Germinal center (tissue), 1 donor: ENCODE data around the gene HCST.
"Not testable (repeated sequence)": the region's sequence is repeated elsewhere in the genome, so short reads cannot be mapped to it uniquely, and the experiment has no call there.

Experiments
- DNase-seq: peaks from one replicate; pipeline ENCODE4 v3.0.0; 2012; ENCODE audit warnings: mixed read lengths, low spot score

The HCST gene

DNA sequence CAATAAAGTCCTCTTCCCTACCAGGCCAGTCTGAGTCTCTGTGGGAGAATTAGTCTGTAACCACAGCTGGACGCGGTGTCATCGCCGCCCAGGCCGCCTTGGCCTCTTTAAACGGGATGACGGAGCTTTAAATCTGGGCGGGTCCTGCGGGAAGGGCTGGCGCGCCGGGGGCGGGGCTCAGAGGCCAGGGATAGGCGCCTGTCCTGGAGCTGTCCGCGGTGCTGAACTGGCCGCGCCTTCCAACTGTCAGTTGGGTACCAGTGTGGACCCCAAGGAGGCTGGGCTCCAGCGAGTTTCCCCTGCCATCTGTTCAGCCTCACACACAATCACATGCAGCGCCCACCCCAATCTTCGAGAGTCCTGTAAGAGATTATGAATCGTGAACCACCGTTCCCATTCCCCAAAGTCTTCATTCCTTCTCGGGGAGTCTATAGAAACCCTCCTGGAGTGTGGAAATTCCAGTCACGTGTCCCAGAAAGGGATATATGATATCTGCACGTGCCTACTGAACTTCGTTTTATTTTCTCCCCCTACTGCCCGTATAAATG, 22.5 kb upstream of the HCST start:
- peak; percentile 72 for DNase-seq

DNA sequence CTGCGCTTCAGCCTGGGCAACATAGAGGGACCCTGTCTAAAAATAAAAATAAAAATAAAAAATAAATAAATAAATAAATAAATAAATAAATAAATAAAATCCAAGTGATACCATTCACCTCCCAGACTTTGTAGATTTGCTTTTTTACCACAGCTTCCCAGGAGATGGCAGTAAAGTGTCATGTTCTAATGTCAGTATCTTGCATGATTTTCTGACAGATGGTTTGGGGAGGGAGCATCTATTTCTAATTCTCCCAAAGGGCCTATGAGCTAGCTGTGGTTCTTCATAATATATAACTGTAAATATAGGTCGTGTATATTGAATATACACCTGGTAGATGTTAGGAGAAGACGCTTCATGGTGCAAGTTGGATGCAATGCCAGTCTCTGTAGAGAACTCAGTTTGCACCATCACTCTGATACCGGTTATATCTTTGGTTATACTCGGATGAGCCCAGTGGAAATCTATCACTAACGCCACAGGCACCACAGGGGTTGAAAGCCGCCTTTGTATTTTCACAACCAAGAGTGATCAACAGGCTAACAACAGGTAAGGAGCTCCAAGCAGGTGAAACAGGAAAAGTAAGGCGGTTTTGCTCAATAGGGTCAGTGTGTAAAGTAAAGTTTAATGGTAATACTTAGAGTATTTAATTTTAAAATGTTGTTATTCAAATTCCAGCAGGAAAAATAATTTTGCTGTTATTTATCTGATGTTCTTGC, 20.1 kb upstream of the HCST start:
- peak; percentile 69 for DNase-seq

DNA sequence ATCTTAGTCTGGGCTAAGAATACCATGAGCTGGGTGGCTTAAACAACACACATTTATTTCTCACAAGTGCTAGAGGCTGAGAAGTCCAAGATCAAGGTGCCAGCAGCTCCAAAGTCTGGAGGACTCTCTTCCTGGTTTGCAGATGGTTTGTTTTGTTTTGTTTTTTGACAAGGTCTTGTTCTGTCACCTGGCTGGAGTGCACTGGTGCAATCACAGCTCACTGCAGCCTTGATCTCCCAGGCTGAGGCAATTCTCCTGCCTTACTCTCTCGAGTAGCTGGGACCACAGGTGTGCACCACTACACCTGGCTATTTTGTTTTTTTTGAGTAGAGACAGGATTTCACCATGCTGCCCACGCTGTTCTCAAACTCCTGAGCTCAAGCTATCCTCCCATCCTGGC, 18.4 kb upstream of the HCST start:
- no peak for DNase-seq

DNA sequence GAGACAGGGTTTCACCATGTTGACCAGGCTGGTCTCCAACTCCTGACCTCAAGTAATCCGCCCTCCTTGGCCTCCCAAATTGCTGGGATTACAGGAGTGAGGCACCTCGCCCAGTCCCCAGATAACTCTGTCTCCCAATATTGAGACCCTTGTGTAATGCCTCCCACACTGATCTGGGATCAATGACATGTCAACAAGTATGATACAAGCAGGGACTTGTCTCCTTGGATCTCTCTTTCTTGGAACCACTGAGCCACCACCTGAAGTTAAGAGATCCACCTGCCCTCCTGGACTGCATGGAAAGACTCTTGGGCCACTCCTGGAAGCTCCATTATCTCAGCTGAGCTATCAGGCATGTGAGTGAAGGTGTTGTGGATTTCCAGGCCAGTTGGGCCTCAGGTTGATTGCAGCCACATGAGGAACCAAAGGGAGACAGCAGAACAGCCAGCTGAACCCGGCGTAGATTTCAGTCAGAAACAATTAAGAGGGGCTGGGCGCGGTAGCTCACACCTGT, 17.0 kb upstream of the HCST start:
- DNase-seq = no peak

DNA sequence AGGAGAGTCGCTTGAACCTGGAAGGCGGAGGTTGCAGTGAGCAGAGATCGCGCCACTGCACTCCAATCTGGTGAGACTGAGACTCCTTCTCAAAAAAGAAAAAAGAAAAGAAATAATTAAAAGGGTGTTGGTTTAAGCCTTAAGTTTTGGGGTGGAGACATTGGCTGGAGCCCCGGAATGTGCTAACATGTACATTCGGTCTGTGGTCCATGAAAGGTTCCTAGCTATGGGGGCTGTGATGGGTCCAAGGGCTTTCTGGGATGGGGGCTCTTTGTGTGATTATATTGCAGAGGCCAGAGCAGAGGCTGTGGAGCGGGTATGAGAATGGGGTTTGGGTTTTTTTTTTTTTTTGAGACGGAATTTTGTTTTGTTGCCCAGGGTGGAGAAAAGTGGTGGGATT, 16.4 kb upstream of the HCST start:
- no peak for DNase-seq

DNA sequence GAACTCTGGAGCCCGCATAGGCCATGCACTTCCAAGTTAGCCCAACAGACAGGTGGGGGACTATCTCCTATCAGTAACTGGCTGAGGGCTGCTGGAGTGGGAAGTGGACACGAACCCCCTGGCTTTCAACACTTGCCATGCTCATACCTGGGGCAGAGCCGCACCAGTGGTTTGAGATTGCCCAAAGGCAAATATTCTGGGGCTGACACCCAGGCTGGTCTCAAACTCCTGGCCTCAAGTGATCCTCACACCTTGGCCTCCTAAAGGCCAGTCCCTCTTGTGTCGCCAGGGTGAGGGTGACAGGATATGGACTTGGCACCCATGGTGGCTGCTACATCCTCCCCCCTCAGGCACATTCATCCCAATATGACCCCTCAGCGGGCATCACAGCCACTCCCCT, 15.1 kb upstream of the HCST start:
- no peak for DNase-seq

DNA sequence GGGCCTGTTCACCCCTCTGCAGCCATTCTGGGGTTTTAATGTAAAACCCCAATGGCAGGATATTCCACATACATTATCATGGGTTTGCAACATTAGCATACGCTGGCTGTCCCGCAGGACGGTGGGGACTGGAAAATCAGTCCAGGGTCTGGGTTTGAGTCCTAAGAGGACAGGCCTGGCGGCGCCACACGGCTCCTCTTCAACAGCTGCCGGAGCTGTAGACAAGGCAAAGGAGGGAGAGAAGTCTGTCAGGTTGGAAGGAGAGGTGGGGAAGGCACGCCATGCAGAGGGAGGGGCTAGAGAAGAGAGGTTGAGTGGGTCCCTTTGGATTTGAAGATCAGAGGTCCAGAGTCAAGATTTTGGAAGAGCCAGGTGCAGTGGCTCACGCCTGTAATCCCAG, 13.9 kb upstream of the HCST start:
- DNase-seq = no peak

DNA sequence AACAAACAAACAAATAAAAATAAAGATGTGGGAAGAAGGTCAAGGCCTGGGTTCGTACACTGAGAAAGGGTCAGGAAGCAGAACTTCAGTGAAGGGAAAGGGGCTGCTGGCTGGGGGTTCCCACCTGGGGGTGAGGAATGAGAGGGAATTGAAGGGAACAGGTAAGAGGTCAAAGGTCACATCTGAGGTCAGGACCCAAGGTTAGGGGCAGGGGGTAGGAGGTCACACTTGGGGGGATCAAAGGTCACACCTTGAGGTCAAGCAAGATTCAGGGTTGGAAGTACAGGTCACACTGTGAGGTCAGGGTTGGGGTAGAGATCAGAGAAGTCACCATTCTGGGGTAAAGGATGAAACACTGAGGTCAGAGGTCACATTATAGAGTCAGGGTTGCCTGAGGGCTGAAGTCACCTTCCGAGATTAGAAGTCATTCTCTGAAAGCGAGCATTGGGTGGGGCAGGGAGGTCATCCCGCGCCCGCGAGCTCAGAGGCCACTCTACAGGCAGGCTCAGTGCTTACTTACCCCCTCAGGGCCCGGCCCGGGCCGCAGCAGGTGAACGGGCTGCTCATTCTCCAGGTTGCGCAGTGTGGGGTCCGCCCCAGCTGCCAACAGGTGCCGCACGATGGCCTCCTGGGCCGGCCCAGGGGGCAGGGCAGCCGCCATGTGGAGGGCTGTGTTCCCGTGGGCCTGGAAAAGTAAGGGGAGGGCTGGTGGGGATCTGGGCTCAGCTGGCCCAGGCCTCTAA, 12.8 kb upstream of the HCST start:
- no peak for DNase-seq

DNA sequence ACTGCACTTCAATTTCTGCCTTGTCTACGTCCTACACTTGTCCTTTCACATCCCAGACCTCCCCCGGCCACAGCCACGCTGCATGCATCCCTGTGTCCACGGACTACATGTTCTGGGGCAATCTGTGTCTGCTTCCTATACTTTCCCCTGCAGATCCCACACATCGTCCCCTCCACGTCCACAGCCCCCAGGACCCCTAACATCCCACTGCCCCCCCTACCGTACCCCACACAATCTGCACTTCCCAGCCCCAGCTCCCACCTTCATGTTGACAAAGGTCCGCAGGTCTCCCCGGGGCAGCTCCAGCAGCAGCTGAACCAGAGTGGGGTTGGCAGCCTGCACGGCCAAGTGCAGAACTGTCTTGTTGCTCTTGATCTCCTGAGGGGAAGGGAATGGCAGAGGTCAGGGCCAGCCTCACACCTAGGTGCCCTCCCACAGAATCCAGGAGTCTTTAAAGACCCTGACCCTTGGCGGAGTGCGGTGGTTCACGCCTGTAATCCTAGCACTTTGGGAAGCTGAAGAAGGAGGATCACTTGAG, 12.1 kb upstream of the HCST start:
- DNase-seq = no peak

DNA sequence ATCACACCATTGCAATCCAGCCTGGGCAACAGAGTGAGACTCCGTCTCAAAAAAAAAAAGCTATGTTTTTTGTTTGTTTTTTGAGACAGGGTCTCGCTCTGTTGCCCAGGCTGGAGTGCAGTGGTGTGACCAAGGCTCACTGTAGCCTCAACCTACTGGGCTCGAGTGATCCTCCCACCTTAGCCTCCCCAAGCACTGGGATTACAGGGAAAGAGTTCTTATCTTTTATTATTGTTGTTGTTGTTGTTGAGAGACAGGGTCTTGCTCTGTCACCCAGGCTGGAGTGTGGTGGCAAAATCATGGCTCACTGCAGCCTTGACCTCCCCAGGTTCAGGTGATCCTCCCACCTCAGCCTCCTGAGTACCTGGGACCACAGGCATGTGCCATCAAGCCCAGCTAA, 10.5 kb upstream of the HCST start:
- not testable (repeated sequence) for DNase-seq

DNA sequence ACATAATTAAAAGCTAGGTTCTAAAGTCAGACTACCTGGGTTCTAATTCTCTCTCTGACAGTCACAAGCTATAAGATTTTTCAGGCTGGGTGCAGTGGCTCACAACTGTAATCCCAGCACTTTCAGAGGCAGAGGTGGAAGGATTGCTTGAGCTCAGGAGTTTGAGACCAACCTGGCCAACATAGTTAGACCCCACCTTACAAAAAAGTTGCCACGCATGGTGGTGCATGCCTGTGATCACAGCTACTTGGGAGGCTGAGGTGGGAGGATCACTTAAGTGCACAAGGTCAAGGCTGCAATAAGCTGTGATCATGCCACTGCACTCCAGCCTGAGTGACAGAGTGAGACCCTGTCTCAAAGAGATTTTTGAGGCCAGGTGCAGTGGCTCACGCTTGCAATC, 8.0 kb upstream of the HCST start:
- no peak for DNase-seq

DNA sequence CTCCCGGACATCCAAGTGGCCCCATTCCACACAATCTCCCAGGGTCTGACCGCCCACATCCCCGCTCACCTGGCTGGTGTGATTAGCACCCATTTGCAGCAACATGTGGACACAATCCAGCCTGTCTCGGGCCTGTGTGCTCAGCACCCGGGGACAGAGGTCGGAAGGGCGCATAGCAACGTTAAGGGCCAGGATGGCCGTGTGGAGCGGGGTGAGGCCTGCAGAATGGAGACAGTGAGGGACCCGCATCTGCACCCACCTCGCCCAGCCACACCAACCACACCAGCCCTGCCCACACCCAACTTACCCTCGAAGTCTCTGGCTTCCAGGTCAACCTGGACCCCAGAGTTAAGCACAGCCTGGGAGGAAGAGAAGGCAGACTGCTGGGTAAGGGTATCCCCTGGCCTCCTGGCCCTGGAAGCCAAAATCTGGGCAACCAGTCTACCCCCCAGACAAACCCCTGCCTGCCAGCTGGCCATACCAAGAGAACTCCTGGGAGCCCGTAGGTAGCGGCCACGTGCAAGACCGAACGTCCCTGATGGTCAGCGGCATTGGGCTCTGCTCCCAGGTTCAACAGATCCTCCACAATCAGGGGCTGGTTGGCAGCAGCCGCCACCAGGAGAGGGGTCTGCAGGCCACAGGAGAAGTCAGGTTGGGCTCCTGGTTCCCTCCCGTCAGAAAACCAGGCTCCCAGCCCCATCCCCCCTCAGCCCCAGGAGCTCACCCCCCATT, 6.3 kb upstream of the HCST start:
- no peak for DNase-seq

DNA sequence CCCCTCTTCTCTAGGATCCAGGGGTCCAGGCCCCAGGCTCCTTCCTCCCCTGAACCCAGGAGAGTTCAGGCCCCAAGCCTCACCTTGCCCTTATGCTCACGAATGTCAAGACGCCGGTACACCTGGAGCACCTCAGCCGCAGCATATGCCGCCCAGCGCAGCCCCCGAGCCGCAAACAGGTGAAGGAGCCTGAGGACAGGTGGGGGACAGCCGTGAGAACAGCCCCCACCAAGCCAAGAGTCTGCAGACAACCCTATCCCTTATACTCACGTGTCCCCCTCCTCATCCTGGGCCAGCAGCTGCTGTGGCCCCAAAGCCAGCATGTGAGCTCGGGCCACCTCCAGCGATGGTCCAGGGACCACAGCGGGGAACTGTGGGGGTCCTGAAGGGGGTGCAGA, 5.7 kb upstream of the HCST start:
- no peak for DNase-seq

DNA sequence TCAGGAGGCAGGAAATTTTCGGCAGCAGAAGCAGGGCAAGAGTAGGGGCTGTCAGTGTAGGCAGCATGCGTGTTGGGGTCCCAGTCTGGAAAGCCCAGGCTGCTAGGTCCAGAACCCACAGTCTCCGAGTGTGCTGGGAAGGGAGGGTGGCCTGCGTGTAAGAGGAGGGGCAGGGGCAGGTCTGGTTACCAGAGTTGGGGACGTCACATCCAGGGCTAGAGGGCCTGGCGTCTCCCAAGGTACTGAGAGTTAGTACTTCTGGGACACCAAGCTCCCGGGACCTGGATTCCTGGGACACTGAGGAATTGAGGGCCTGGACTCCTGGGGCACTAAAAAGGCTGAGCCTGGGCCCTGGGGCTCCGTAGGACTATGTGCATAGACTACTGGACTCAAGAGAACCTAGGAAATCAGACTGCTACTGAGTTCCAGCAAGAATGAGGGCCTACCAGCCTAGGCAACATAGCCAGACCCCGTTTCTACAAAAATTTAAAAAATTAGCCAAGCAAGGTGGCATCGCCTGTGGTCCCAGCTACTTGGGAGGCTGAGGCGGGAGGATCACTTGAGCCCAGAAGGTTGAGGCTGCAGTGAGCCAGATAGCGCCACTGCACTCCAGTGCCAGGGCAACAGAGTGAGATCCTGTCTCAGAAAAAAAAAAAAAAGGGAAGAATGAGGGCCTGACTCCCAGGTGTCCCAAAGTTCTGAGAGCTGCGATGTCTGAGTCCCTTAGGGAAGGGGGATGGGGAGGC, 4.5 kb upstream of the HCST start:
- no peak for DNase-seq

DNA sequence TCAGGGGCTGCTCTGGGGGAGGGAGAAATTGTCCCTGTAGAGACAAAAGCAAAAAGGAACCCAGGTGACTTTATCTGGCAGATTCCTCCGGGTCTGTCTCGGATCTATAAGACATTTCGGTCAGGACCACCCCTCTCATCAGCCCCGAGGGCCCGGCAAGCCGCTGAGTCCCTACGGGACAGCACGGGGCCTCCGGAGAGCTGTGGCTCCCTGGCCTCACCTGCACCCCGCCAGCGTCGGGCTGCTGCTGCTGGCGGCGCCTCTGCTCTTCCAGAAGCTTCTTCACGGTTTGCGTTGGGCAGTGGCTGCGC, 3.9 kb upstream of the HCST start:
- DNase-seq = no peak

DNA sequence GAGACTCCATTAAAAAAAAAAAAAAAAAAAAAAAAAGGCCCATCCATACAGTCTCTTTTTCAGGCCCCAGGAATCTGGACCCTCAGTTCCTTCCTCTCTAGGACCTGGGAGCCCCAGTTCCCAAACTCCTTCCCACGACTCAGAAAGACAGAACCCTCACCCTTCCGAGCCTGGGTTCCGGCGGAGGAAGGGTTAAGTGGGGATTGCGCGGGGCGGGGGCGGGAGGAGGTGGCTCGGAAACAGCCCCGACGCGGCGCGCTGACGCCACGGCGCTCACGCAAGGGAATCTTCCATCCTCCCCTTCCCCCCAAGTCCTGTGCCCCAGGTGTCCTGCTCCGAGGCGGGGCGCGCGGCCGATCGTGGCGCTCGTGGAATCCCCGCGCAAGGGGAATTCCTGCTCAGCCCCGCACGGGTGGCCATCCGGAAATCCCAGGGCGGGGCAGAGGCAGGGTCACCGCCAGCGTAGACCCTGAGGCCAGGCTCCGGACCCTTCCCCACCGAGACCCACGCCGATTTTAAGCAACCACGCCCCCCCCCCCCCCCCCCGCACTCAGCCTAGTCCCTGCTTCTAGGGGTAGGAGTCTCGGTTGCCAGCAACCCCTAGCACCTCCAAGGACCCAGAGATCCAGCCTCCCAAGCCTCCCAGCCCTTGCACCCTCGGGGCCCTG, 2.6 kb upstream of the HCST start:
- DNase-seq = peak; percentile 92

DNA sequence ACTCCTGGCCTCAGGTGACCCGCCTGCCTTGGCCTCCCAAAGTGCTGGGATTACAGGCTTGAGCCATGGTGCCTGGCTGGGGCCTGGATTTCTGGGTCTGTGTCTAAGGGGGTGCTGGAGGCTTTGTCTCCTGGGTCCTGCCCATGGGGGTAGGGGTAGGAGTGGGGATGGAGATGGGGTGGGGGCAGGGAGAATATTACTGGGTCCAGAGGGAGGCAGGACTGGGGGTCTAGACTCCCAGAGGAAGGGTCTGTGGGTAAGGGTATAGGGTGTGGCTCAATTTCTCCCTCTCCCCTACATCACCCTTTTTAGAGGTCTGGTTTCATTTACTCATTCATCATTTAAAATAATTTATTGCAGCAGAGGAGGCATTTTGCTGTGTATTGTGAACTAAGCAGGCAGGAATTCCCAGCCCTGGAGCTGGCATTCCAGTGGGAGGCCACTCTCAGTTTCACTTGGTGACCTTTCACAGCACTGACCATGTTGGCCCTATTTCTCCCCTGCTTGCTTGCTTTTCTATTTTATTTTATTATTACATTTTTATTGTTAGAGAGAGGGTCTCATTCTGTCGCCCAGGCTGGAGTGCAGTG, 1.2 kb upstream of the HCST start:
- DNase-seq = no peak

DNA sequence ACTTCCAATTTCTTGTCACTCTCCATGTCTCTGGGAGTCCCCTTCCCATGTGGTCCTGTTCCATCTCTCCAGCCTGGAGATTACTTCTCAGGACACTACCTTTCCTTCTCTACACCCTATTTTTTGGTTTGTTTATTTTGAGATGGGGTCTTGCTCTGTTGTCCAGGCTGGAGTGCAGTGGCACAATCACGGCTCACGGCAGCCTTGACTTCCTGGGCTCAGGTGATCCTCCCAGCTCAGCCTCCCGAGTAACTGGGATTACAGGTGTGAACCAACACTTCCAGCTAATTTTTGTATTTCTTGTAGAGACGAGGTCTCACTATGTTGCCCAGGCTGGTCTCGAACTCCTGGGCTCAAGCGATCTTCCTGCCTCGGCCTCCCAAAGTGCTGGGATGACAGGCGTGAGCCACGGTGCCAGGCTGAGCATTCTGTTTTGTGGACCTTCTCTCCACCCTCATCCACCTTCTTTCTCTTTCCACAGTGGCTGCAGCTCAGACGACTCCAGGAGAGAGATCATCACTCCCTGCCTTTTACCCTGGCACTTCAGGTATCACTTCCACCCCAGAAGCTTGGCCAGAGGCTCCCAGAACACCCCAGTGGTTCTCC, 644 bp downstream of the HCST start:
- no peak for DNase-seq

DNA sequence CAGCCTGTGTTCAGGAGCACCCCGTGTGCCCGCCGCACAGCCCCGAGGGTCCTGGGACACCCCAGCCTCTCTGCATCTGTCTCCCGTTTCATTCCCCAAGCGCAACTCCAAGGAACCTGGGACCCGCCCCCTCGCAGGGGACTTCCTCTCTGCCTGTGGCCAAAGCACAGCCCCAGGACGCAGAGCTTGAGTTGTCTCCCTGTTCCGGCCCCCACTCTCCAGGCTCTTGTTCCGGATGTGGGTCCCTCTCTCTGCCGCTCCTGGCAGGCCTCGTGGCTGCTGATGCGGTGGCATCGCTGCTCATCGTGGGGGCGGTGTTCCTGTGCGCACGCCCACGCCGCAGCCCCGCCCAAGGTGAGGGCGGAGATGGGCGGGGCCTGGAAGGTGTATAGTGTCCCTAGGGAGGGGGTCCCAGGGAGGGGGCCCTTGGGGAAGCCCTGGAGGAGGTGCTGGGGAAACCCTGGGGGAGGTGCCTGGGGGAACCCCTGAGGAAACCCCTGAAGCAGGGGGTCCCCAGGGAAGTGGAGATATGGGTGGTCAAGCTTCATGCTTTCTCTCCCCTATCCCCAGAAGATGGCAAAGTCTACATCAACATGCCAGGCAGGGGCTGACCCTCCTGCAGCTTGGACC, 1.3 kb downstream of the HCST start:
- DNase-seq = peak; percentile 85
